Chondrocyte (in vitro differentiated cells): Measurements from ENCODE around the gene PDE4D. TPM values are rescaled to one million over a fixed set of nuclear protein-coding genes. Genes with fewer than 3 reads are reported as not detected.
A peak's percentile ranks its signal among the peaks of the same experiment; 100 is the strongest.
"Not testable (repeated sequence)": the region's sequence is repeated elsewhere in the genome, so short reads cannot be mapped to it uniquely, and the experiment has no call there.

Source experiments
- DNase-seq: peaks from one replicate; pipeline ENCODE4 v3.0.0; 2021; ENCODE audit warnings: mixed read lengths, low spot score
- H3K27ac Mint-ChIP-seq: one replicate; pipeline ENCODE4 v1.8.0; 2021; ENCODE audit warnings: mild to moderate bottlenecking, moderate library complexity, mixed read lengths; ENCODE audit not compliant: unreplicated experiment
- H3K27me3 Mint-ChIP-seq: 2 replicates; pipeline ENCODE4 v1.8.0; 2021; ENCODE audit warnings: low read depth, mixed read lengths
- H3K36me3 Mint-ChIP-seq: 2 replicates; pipeline ENCODE4 v1.8.0; 2021; ENCODE audit warnings: low read depth, mixed read lengths
- H3K4me1 Mint-ChIP-seq: 2 replicates; pipeline ENCODE4 v1.8.0; 2021; ENCODE audit warnings: low read depth, mild to moderate bottlenecking, mixed read lengths
- H3K4me3 Mint-ChIP-seq: one replicate; pipeline ENCODE4 v1.8.0; 2021; ENCODE audit warnings: mild to moderate bottlenecking, moderate library complexity, mixed read lengths; ENCODE audit not compliant: unreplicated experiment
- H3K9me3 Mint-ChIP-seq: 2 replicates; pipeline ENCODE4 v1.8.0; 2021; ENCODE audit warnings: low read depth, mixed read lengths
- total RNA-seq: library from RNA; stranded (reverse); gene quantifications from 3 replicates; pipeline ENCODE4 v1.2.1, GENCODE V29; 2021
- TF ChIP-seq, protein P1 (sequence below): fragments of 200-600 bp; sonication (generic); IDR thresholded peaks from 2 replicates; pipeline ENCODE4 v1.5.0; 2021; ENCODE audit warnings: antibody characterized with exemption, mild to moderate bottlenecking, moderate library complexity

PDE4D gene
- total RNA-seq, 1 donor from 2014 or later = 21.1 TPM

- H3K4me1 Mint-ChIP-seq = peaks cover 5% of the 10 kb centered on the region
- H3K4me3 Mint-ChIP-seq = no peak overlapping the region
- H3K27me3 Mint-ChIP-seq = no peaks in the 10 kb centered on the region
- H3K27ac Mint-ChIP-seq = no peak overlapping the region
- no peak for DNase-seq
- no peaks in the 10 kb centered on the region for H3K9me3 Mint-ChIP-seq
- H3K36me3 Mint-ChIP-seq = no peaks in the 10 kb centered on the region
- TF ChIP-seq, protein P1, sequence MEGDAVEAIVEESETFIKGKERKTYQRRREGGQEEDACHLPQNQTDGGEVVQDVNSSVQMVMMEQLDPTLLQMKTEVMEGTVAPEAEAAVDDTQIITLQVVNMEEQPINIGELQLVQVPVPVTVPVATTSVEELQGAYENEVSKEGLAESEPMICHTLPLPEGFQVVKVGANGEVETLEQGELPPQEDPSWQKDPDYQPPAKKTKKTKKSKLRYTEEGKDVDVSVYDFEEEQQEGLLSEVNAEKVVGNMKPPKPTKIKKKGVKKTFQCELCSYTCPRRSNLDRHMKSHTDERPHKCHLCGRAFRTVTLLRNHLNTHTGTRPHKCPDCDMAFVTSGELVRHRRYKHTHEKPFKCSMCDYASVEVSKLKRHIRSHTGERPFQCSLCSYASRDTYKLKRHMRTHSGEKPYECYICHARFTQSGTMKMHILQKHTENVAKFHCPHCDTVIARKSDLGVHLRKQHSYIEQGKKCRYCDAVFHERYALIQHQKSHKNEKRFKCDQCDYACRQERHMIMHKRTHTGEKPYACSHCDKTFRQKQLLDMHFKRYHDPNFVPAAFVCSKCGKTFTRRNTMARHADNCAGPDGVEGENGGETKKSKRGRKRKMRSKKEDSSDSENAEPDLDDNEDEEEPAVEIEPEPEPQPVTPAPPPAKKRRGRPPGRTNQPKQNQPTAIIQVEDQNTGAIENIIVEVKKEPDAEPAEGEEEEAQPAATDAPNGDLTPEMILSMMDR = peak; percentile 91
These were observed 503.4 kb downstream of the PDE4D start for GRCh38 chr5:59390074-59390659.

DNA sequence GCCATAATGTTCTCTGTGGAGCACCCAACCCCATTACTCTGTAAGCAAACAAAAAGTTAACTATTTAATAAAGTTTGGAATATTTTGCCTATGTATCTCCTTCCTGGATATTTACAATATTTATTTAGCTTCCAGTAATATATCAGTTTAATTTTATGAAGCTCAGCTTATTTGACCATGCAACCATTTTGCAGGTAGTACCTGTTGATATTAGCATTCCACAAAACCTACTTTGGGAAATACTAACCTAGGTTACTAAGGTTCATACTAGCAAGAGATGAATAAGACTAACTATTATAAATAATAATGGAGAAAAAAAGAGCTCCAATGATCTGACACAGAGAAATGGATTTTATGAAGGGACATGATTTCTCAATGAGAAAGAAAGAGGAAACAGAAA lies 506.4 kb downstream of the PDE4D start:
- Mint-ChIP-seq H3K27me3 (no peaks in the 10 kb centered on the region), H3K4me3 (no peak overlapping the region), H3K9me3 (no peaks in the 10 kb centered on the region), H3K4me1 (peaks cover 9% of the 10 kb centered on the region), H3K27ac (no peak overlapping the region), H3K36me3 (no peaks in the 10 kb centered on the region)
- no peak for DNase-seq
- TF ChIP-seq, protein P1 = no peak

DNA sequence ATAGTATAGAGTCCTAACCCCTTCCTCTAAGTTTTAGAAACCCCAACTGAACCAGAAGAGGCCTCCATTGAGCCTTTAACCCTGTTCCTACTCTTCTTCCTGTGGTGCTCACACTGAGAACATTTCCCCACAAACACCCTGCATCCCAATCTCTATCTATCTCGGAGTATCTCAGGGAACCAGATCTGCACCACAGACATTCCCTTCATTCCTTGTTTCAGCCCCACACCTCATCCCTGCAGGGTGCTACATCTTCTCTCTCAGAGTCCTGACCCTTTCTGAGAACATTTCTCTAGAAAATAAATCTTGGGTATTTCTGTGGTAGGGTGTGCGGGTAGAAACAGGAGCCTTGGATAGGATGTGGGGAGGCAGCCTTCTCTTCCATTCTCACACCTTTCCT lies 507.8 kb downstream of the PDE4D start:
- no peaks in the 10 kb centered on the region for H3K27me3 Mint-ChIP-seq
- no peak overlapping the region for H3K27ac Mint-ChIP-seq
- no peak for DNase-seq
- H3K9me3 Mint-ChIP-seq = no peaks in the 10 kb centered on the region
- peaks cover 9% of the 10 kb centered on the region for H3K4me1 Mint-ChIP-seq
- TF ChIP-seq, protein P1 = no peak
- no peaks in the 10 kb centered on the region for H3K36me3 Mint-ChIP-seq
- H3K4me3 Mint-ChIP-seq = no peak overlapping the region

GRCh38 chr5:59380350-59380951 lies 513.1 kb downstream of the PDE4D start:
- peaks cover 18% of the 10 kb centered on the region for H3K4me1 Mint-ChIP-seq
- peaks cover 10% of the 10 kb centered on the region for H3K36me3 Mint-ChIP-seq
- H3K27ac Mint-ChIP-seq = no peak overlapping the region
- DNase-seq = no peak
- H3K27me3 Mint-ChIP-seq = no peaks in the 10 kb centered on the region
- peaks cover 12% of the 10 kb centered on the region for H3K9me3 Mint-ChIP-seq
- TF ChIP-seq, protein P1 = peak; percentile 88
- no peak overlapping the region for H3K4me3 Mint-ChIP-seq

- not testable (repeated sequence) for H3K27ac Mint-ChIP-seq, H3K4me3 Mint-ChIP-seq, DNase-seq, H3K27me3 Mint-ChIP-seq
- H3K36me3 Mint-ChIP-seq = peaks cover 20% of the 10 kb centered on the region
- peaks cover 14% of the 10 kb centered on the region for H3K4me1 Mint-ChIP-seq
- H3K9me3 Mint-ChIP-seq = peaks cover 35% of the 10 kb centered on the region
These were observed 519.5 kb downstream of the PDE4D start for GRCh38 chr5:59374036-59374435.
